Measurements from ENCODE around the gene REN. TPM values are rescaled to one million over a fixed set of nuclear protein-coding genes. Genes with fewer than 3 reads are reported as not detected.

The REN gene
- total and polyA plus RNA-seq, 2 donors (not counting 3 experiments of a cell fraction or from before 2014, with no cell fraction given) = 0.11 TPM; not detected in 1

GRCh38 chr1:204171751-204172178 lies 5.6 kb upstream of the REN start:
- TF ChIP-seq MAX (IDR thresholded peaks at IDR 0.05; ENCODE audit: insufficient read depth, insufficient read length) (no peak), POLR2AphosphoS5 (IDR thresholded peaks at IDR 0.05; ENCODE audit: insufficient read depth, low read depth, low read length) (peak; percentile 85), POLR2A (IDR thresholded peaks at IDR 0.05; ENCODE audit: low read depth, low read length) (no peak), MYC (IDR thresholded peaks at IDR 0.05; ENCODE audit: low read depth, low read length) (no peak), FOS (IDR thresholded peaks at IDR 0.05; ENCODE audit: borderline replicate concordance, insufficient read depth, low read length) (peak; percentile 92), GATA2 (IDR thresholded peaks at IDR 0.05; ENCODE audit: insufficient read depth, insufficient read length, low read depth, low read length) (no peak), JUN (IDR thresholded peaks at IDR 0.05; ENCODE audit: borderline replicate concordance, insufficient read depth, insufficient read length, low read depth) (peak; percentile 84), CTCF (IDR thresholded peaks at IDR 0.05; ENCODE audit: extremely low read depth in 1 of 2, insufficient read depth in 1 of 2, low read depth in 1 of 2, low read length in 2 of 2) (no peak), EZH2 (IDR thresholded peaks at IDR 0.05; ENCODE audit: borderline replicate concordance, low read depth, low read length, severe bottlenecking) (no peak)
- no peaks in the 10 kb centered on the region for H3K36me3 ChIP-seq (ENCODE audit: control insufficient read depth in 2 of 2, extremely low read depth in 1 of 2, insufficient read depth in 2 of 2, low read length in 2 of 2)
- H3K27ac ChIP-seq (ENCODE audit: insufficient read depth, low read depth, low read length) = peak overlapping the region; percentile 48
- no peak overlapping the region for H3K4me3 ChIP-seq (replicated peaks in 1 of 3; ENCODE audit: insufficient read depth in 1 of 3, low read depth in 1 of 3, low read length in 3 of 3)
- dilution Hi-C loops (cut with MboI; ENCODE audit: extremely low pct_ligation_motif_present, low sequenced_read_pairs) (loop anchor here (25.0 kb wide), 1 partner anchor 166 kb away; no protein-coding TSS in a partner anchor), intact Hi-C loops (cut with micrococcal nuclease) (loop anchor here (1.0 kb wide), 2 partner anchors 20 to 27 kb away; no protein-coding TSS in a partner anchor)
- H2AFZ ChIP-seq (ENCODE audit: low read depth, low read length) = peak overlapping the region; percentile 10
- peaks cover 3% of the 10 kb centered on the region for H3K9me3 ChIP-seq (replicated peaks; ENCODE audit: control insufficient read depth, insufficient read depth, low read length)
- H3K27me3 ChIP-seq (ENCODE audit: control insufficient read depth in 2 of 2, insufficient read depth in 2 of 2, low read length in 2 of 2) = no peaks in the 10 kb centered on the region
- CTCF ChIA-PET = interaction anchor here (0.5 to 26.7 kb wide), 11 partner anchors 8 to 635 kb away, joined by 3 to 770 read pairs (median 3); partner anchors contain the start of genes ETNK2, GOLT1A and PLEKHA6
- peaks cover 17% of the 10 kb centered on the region for H3K4me1 ChIP-seq (ENCODE audit: control insufficient read depth, extremely low read depth, insufficient read depth, low read length)
- H3K4me2 ChIP-seq (ENCODE audit: insufficient read depth, low read length) = peak overlapping the region; percentile 62
- H3K79me2 ChIP-seq (ENCODE audit: control insufficient read depth, insufficient read depth, low read length) = no peaks in the 10 kb centered on the region
- POLR2A ChIA-PET = no interaction called here
- DNase-seq (ENCODE audit: low read depth, low spot score) (peak; percentile 73), FAIRE-seq (peak; percentile 91)
- H3K9me1 ChIP-seq (replicated peaks; ENCODE audit: control insufficient read depth, extremely low read depth, insufficient read depth, low read length) = no peaks in the 10 kb centered on the region
- BruUV-seq (replicated peaks) = no TSS peak
- no peak overlapping the region for H3K9ac ChIP-seq (replicated peaks; ENCODE audit: extremely low read depth, insufficient read depth, low read length)
- no peaks in the 10 kb centered on the region for H4K20me1 ChIP-seq (replicated peaks; ENCODE audit: control insufficient read depth, extremely low read depth, insufficient read depth, low read length)

All from endothelial cell of umbilical vein (primary cell).